Stomach (tissue), 9 donors: ENCODE data around the gene RRP12. TPM values are rescaled to one million over a fixed set of nuclear protein-coding genes. Genes with fewer than 3 reads are reported as not detected.

Experiments
- DNase-seq, 2 donors: peaks; one replicate each; pipeline versions ENCODE4 v3.0.0 to v3.0.0-alpha.2; 2013 to 2019
- H3K27ac ChIP-seq, 5 donors: fragments of 200-600 bp in 4 of 5; sonication (generic) in 4 of 5; one replicate each; pipeline ENCODE4 v1.5.1; 2013 to 2019; ENCODE audit warnings: mild to moderate bottlenecking in 1 of 5, moderate library complexity in 1 of 5
- H3K27me3 ChIP-seq, 3 donors: fragments of 200-600 bp; sonication (generic); one replicate each; pipeline ENCODE4 v1.5.1; 2017 to 2019; ENCODE audit warnings: mixed run types in 1 of 3
- H3K36me3 ChIP-seq, 4 donors: fragments of 200-600 bp; sonication (generic); 1 replicate in 3 of 4; 2 replicates in 1 of 4; pipeline ENCODE4 v1.5.1; 2016 to 2019
- H3K4me1 ChIP-seq, 4 donors: fragments of 200-600 bp; sonication (generic); one replicate each; pipeline ENCODE4 v1.5.1; 2016 to 2019
- H3K4me3 ChIP-seq, 4 donors: fragments of 200-600 bp; sonication (generic) in 3 of 4; one replicate each; pipeline ENCODE4 v1.5.1; 2016 to 2019; ENCODE audit warnings: mild to moderate bottlenecking in 1 of 4
- H3K9me3 ChIP-seq, 4 donors: fragments of 200-600 bp; sonication (generic); one replicate each; pipeline ENCODE4 v1.5.1; 2016 to 2019
- EP300 ChIP-seq: sonication (generic); formaldehyde crosslinking; IDR thresholded peaks from one replicate; pipeline ENCODE4 v1.6.1; 2017; ENCODE audit warnings: antibody characterized with exemption
- POLR2A ChIP-seq, 4 donors: fragments of 450-650 bp; IDR thresholded peaks; one replicate each; pipeline ENCODE4 v1.6.1; 2016; ENCODE audit warnings: antibody characterized with exemption in 4 of 4, control low read depth in 2 of 4, mild to moderate bottlenecking in 1 of 4, moderate library complexity in 1 of 4
- POLR2AphosphoS5 ChIP-seq, 3 donors: sonication (generic); formaldehyde crosslinking; IDR thresholded peaks; one replicate each; pipeline ENCODE4 v1.6.1; 2016; ENCODE audit warnings: antibody characterized with exemption in 3 of 3
- WGBS, 5 donors: extraction: QIAGEN DNeasy Blood & Tissue Kit in 3 of 5; methylation state at CpG; one replicate each; pipeline versions ENCODE4 v1.1.5 to v1.1.7; 2013 to 2018; 5-methylcytosine and 5-hydroxymethylcytosine counted together
- intact Hi-C: fragments of 100-400 bp; cut with DNase I; formaldehyde crosslinking; loops from one replicate; pipeline ENCODE4 v1.15.1; 2023; ENCODE audit warnings: low total_unique reads
- polyA plus RNA-seq, 3 donors: library from polyadenylated mRNA; stranded (reverse); fragments of 200-250 nt; gene quantifications; one replicate each; pipeline ENCODE4 v1.2.3, GENCODE V29; 2013
- total RNA-seq, 5 donors: library from RNA; depleted of rRNA; stranded (reverse); fragments of >200 nt; gene quantifications; one replicate each; pipeline versions ENCODE4 v1.1.0 to v1.2.3, GENCODE V29; 2014 to 2016
- TF ChIP-seq, protein P1 (sequence below), 7 experiments: fragments of 450-650 bp in 4 of 7; fragments of 200-600 bp in 3 of 7; sonication (generic) in 3 of 7; IDR thresholded peaks; one replicate each; pipeline ENCODE4 v1.5.1; 2016 to 2019; ENCODE audit warnings: antibody characterized with exemption in 7 of 7, control low read depth in 2 of 7, mild to moderate bottlenecking in 1 of 7
- donor health status: healthy with polysubstance abuse.
- donor health status: Bipolar disorder and iron deficiency.
- donor health status: healthy.

RRP12 gene
- total and polyA plus RNA-seq, 8 donors, result 3.5 to 22.2 (median 14.4) TPM

DNA sequence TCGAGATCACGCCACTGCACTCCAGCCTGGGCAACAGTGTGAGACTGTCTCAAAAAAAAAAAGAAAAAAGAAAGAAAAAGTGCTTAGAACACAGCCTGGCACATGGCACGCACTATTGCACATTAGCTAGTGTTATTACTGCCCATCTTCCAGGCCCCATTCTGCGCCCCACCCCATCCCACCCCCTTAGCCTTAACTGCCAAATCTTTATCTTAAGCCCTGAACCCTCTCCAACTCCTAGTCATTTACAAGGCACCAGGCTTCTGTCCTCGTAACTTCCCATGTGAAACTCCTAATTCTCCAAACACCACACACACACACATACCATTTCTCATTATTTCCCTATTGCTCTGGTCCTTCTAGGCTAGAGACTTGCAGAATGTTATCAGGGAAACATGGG lies 71.4 kb downstream of the RRP12 start:
- WGBS, 5 donors, result 73 to 83% (median 74%) methylated on average over 5 of the region's 5 CpGs
- Histone ChIP-seq H3K27me3 (no peaks in the 10 kb centered on the region), H3K27ac (peak overlapping the region in 4 of 5 donors; percentile 36 to 75 (median 67)), H3K4me3 (peak overlapping the region in 1 of 4 donors; percentile 89), H3K4me1 (peaks cover 46 to 81% (median 69%) of the 10 kb centered on the region in 4 donors), H3K9me3 (no peaks in the 10 kb centered on the region), H3K36me3 (peaks cover 0 to 25% (median 18%) of the 10 kb centered on the region in 4 donors)
- intact Hi-C loops, result no loop called here
- no peak for DNase-seq
- TF ChIP-seq POLR2A (IDR thresholded peaks at IDR 0.05) (no peak), POLR2AphosphoS5 (IDR thresholded peaks at IDR 0.05) (no peak), EP300 (no peak)
- TF ChIP-seq, protein P1, sequence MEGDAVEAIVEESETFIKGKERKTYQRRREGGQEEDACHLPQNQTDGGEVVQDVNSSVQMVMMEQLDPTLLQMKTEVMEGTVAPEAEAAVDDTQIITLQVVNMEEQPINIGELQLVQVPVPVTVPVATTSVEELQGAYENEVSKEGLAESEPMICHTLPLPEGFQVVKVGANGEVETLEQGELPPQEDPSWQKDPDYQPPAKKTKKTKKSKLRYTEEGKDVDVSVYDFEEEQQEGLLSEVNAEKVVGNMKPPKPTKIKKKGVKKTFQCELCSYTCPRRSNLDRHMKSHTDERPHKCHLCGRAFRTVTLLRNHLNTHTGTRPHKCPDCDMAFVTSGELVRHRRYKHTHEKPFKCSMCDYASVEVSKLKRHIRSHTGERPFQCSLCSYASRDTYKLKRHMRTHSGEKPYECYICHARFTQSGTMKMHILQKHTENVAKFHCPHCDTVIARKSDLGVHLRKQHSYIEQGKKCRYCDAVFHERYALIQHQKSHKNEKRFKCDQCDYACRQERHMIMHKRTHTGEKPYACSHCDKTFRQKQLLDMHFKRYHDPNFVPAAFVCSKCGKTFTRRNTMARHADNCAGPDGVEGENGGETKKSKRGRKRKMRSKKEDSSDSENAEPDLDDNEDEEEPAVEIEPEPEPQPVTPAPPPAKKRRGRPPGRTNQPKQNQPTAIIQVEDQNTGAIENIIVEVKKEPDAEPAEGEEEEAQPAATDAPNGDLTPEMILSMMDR (IDR thresholded peaks at IDR 0.05), result no peak

DNA sequence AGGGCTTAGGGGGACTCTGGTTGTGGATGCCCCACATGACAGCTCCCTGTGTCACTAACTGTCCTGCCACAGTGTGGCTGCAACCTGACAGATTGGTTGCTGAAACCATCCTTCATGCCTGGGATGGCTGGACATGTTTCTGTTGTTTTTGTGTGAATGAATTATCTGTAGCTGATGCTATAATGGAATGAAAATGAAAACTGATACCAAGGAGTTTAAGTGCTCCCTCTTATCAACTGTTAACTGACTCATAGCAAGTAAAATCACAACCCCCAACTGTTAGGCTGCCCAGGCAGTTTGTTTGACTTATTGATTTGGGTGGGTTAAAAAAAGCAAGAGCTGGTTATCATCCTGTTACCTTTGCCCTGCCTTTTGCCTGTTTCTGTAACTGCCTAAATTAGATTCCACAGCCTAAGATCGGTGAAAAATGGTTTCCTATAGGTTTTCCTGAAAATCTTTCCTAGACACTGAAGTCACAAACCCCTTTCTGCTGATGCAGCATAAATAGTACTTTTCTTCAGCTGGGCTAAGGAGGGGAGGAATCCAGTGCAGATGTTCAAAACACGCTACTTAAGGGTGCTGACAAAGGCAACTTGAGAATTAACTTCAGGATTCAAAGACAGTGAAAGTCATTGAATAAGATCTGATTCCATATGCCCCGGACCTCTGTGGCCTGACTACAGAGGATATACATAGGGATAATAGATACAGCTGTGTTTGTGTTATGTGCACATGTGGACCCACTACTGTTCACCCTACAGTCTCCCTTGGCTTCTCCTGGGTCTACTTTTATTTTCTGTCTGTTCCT lies 72.3 kb downstream of the RRP12 start:
- H3K9me3 ChIP-seq, result no peaks in the 10 kb centered on the region
- 29 to 64% (median 46%) methylated on average over 3 of the region's 3 CpGs for WGBS, 5 donors
- DNase-seq, result peak in 1 of 2 donors; percentile 27
- no peak overlapping the region for H3K4me3 ChIP-seq
- intact Hi-C loops, result no loop called here
- peak overlapping the region; percentile 54 to 75 (median 70) for H3K27ac ChIP-seq
- TF ChIP-seq POLR2AphosphoS5 (IDR thresholded peaks at IDR 0.05) (peak in 1 of 3 donors; percentile 55), EP300 (no peak), POLR2A (IDR thresholded peaks at IDR 0.05) (no peak)
- TF ChIP-seq, protein P1 (IDR thresholded peaks at IDR 0.05), result no peak
- H3K36me3 ChIP-seq, result peaks cover 0 to 25% (median 18%) of the 10 kb centered on the region in 4 donors
- peaks cover 46 to 81% (median 69%) of the 10 kb centered on the region in 4 donors for H3K4me1 ChIP-seq
- H3K27me3 ChIP-seq, result no peaks in the 10 kb centered on the region

DNA sequence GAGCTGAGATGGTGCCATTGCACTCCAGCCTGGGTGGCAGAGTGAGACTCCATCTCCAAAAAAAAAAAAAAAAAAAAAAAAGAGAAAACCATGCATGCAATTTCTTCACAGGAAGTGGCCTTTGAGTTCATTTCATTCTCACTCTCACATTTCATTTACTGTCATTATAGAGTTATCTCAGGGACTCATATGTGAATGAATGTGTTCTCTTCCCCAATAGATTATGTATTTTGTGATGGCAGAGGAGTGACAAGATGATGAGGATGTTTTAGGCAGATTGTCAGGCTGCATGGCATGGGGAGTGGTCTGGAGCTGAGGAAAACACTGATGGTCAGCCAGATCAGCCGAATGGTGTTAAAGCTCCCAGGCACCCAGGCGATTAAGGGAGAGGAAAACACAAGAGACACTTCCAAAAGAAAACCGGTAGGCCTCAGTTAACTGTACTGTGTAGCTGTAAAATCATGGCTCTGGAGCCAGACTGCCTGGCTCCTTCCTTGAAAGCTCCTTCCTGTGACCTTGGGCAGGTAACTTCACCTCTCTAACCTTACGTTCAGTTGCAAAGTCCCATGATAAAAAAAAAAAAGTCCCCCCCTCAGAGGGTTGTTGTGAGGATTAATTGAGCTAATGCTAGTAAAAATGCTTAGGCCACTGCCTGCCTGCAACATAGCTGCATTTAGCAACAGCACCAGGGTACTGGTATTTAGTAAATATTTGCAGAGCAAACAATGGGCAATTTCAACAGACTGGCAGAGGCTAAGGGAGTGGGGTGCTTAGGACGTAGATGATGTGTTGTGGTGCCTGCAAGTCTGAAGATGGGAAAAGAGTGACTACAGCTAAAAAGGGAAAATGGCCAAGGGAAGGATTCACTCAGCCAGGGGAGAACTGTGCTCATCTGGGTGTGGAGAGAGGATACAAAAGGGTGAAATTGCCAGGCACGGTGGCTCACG lies 73.5 kb downstream of the RRP12 start:
- peak overlapping the region; percentile 54 to 75 (median 70) for H3K27ac ChIP-seq
- peak; percentile 40 to 67 for DNase-seq
- WGBS, 5 donors, result 33 to 56% (median 45%) methylated on average over 7 of the region's 7 CpGs
- TF ChIP-seq EP300 (no peak), POLR2AphosphoS5 (IDR thresholded peaks at IDR 0.05) (peak in 1 of 3 donors; percentile 29)
- H3K9me3 ChIP-seq, result no peaks in the 10 kb centered on the region
- no peaks in the 10 kb centered on the region for H3K27me3 ChIP-seq
- peaks cover 46 to 75% (median 59%) of the 10 kb centered on the region in 4 donors for H3K4me1 ChIP-seq
- peaks cover 0 to 25% (median 18%) of the 10 kb centered on the region in 4 donors for H3K36me3 ChIP-seq
- H3K4me3 ChIP-seq, result no peak overlapping the region
- intact Hi-C loops, result no loop called here

DNA sequence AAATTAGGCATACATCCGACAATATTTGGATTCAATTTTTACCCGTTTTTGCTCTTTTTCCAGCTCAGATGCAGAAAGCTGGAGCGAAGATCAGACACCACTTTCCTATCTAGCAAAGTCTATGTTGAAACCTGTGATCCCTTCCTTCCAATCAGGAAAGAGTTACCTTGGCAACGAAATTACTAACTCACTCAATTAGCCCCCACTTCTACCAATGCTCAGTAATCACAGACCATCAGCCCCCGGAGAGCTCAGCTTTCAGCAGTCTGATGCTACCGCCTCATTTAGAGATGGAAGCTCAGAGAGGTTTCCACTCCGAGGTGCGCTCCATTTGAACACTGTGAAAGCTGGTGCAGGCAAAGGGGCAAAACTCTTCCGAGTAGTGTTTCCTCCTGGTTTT lies 75.4 kb downstream of the RRP12 start:
- Histone ChIP-seq H3K4me1 (peaks cover 38 to 75% (median 57%) of the 10 kb centered on the region in 4 donors), H3K36me3 (peaks cover 0 to 24% (median 17%) of the 10 kb centered on the region in 4 donors), H3K9me3 (no peaks in the 10 kb centered on the region), H3K27ac (no peak overlapping the region), H3K27me3 (no peaks in the 10 kb centered on the region), H3K4me3 (no peak overlapping the region)
- WGBS, 5 donors, result 78 to 85% (median 84%) methylated on average over 9 of the region's 9 CpGs
- intact Hi-C loops, result no loop called here
- peak in 1 of 2 donors; percentile 53 for DNase-seq
- TF ChIP-seq EP300, result no peak
- TF ChIP-seq, protein P1 (IDR thresholded peaks at IDR 0.05), result no peak
- TF ChIP-seq POLR2A (IDR thresholded peaks at IDR 0.05), result no peak
- TF ChIP-seq POLR2AphosphoS5 (IDR thresholded peaks at IDR 0.05), result no peak
